ENCODE results near the gene PCP4L1. TPM values are rescaled to one million over a fixed set of nuclear protein-coding genes. Genes with fewer than 3 reads are reported as not detected.

The PCP4L1 gene
- total and polyA plus RNA-seq, 2 donors (not counting 1 experiment from before 2014, with no cell fraction given) = not detected

DNA sequence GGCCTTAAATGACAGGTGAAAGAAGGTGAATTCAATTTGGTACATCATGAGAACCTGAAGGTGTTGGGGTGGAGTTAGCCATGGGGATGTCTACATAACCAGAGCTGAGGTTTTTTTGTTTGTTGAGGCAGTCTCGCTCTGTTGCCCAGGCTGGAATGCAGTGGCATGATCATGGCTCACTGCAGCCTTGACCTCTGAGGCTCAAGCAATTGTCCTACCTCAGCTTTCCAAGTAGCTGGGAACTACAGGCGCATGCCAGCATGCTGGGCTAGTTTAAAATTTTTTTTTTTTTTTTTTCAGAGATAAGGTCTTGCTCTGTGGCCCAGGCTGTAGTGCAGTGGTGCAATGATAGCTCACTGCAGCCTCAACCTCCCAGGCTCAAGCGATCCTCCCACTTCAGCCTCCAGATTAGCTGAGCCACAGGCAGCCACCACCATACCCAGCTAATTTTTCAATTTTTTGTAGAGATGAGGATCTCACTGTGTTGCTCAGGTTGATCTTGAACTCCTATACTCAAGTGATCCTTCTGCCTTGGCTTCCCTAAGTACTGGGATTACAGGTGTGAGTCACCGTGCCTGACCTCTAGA is 53.1 kb downstream of the PCP4L1 start:
- ChIA-PET CTCF (no interaction called here), POLR2A (no interaction called here)
- Mint-ChIP-seq H3K4me1 (peaks cover 42% of the 10 kb centered on the region), H3K9me3 (ENCODE audit: insufficient read depth) (no peaks in the 10 kb centered on the region), H3K27me3 (no peaks in the 10 kb centered on the region), H3K27ac (peak overlapping the region; percentile 10), H3K4me3 (peak overlapping the region; percentile 37)
- TF ChIP-seq, protein P1, sequence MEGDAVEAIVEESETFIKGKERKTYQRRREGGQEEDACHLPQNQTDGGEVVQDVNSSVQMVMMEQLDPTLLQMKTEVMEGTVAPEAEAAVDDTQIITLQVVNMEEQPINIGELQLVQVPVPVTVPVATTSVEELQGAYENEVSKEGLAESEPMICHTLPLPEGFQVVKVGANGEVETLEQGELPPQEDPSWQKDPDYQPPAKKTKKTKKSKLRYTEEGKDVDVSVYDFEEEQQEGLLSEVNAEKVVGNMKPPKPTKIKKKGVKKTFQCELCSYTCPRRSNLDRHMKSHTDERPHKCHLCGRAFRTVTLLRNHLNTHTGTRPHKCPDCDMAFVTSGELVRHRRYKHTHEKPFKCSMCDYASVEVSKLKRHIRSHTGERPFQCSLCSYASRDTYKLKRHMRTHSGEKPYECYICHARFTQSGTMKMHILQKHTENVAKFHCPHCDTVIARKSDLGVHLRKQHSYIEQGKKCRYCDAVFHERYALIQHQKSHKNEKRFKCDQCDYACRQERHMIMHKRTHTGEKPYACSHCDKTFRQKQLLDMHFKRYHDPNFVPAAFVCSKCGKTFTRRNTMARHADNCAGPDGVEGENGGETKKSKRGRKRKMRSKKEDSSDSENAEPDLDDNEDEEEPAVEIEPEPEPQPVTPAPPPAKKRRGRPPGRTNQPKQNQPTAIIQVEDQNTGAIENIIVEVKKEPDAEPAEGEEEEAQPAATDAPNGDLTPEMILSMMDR (IDR thresholded peaks at IDR 0.05) = no peak
- no peak for TF ChIP-seq EZH2 (IDR thresholded peaks at IDR 0.05; ENCODE audit: borderline replicate concordance, insufficient read depth, low read depth, low read length, poor library complexity, severe bottlenecking)
- intact Hi-C loops (cut with micrococcal nuclease) = no loop called here
- ATAC-seq (ENCODE audit: low read depth) = no peak
- H3K9ac ChIP-seq (ENCODE audit: low read length) = no peak overlapping the region
- peaks cover 14 to 21% of the 10 kb centered on the region in 2 donors for H3K4me1 ChIP-seq (ENCODE audit: control insufficient read depth in 2 of 2, insufficient read depth in 2 of 2, low read length in 2 of 2)
- DNase-seq = no peak
- H3K4me3 ChIP-seq (ENCODE audit: control extremely low read depth in 1 of 5, extremely low read depth in 1 of 5, insufficient read depth in 1 of 5, low read depth in 2 of 5, low read length in 4 of 5) = no peak overlapping the region
- H3K27me3 ChIP-seq (replicated peaks in 1 of 4; ENCODE audit: control extremely low read depth in 1 of 4, control insufficient read depth in 3 of 4, insufficient read depth in 4 of 4, low read length in 3 of 4) = no peaks in the 10 kb centered on the region
- no peak overlapping the region for H3K27ac ChIP-seq (ENCODE audit: low read length in 2 of 2)
- H3K4me2 ChIP-seq (replicated peaks; ENCODE audit: low read depth, low read length, poor library complexity, severe bottlenecking) = no peak overlapping the region
- H2AFZ ChIP-seq (ENCODE audit: insufficient read depth, low read depth, low read length, poor library complexity, severe bottlenecking) = no peak overlapping the region
- H3K36me3 ChIP-seq (replicated peaks in 1 of 2; ENCODE audit: control extremely low read depth in 1 of 2, control insufficient read depth in 1 of 2, extremely low read depth in 1 of 2, insufficient read depth in 2 of 2, low read length in 1 of 2) = no peaks in the 10 kb centered on the region
- peaks cover 17% of the 10 kb centered on the region for H3K79me2 ChIP-seq (ENCODE audit: control insufficient read depth, insufficient read depth, low read length)
- WGBS (ENCODE audit: insufficient coverage) = 100% methylated on average over 1 of the region's 4 CpGs
- no peaks in the 10 kb centered on the region for H4K20me1 ChIP-seq (ENCODE audit: control insufficient read depth, insufficient read depth, low read length, poor library complexity, severe bottlenecking)
- H3K9me3 ChIP-seq (ENCODE audit: control extremely low read depth in 1 of 3, control insufficient read depth in 2 of 3, insufficient read depth in 1 of 3, low read length in 2 of 3) = no peaks in the 10 kb centered on the region

DNA sequence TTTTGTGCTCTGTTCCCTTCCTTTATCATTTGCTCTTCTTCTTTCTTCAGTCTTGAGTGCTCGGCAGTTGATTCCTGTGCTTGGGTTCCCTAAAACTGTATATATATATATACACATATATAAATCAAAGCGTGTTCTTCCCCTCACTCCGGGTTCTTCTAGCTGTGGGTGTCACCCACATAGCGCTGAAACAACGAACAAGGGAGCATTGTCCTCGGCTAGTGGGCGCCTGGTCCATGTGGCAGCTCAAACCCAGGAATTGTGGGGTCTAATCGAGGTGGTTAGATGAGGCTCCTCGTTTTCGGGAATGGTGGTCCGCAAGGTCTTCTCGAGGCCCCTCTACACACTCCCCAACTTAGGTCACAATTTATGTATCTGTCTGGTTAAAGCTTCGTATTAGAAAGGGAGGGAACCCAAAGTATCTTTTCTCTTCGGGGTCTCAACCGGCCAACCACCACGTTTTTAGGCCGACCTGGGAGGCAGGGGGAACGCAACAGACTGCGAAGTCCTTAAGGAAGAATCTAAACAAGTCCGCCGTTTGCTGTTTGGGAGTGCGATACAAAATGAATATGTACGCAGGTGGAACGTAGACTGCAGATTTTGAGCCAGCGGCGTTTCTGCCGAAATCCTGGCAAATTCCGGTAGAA is 55.1 kb downstream of the PCP4L1 start:
- Histone ChIP-seq H3K27ac (ENCODE audit: low read length in 2 of 2) (peak overlapping the region; percentile 88 to 97), H3K27me3 (replicated peaks in 1 of 4; ENCODE audit: control extremely low read depth in 1 of 4, control insufficient read depth in 3 of 4, insufficient read depth in 4 of 4, low read length in 3 of 4) (no peaks in the 10 kb centered on the region), H3K4me2 (replicated peaks; ENCODE audit: low read depth, low read length, poor library complexity, severe bottlenecking) (peak overlapping the region; percentile 94), H3K4me3 (ENCODE audit: control extremely low read depth in 1 of 5, extremely low read depth in 1 of 5, insufficient read depth in 1 of 5, low read depth in 2 of 5, low read length in 4 of 5) (peak overlapping the region; percentile 87 to 97 (median 94)), H3K79me2 (ENCODE audit: control insufficient read depth, insufficient read depth, low read length) (peaks cover 25% of the 10 kb centered on the region), H3K9me3 (ENCODE audit: control extremely low read depth in 1 of 3, control insufficient read depth in 2 of 3, insufficient read depth in 1 of 3, low read length in 2 of 3) (no peaks in the 10 kb centered on the region), H3K36me3 (replicated peaks in 1 of 2; ENCODE audit: control extremely low read depth in 1 of 2, control insufficient read depth in 1 of 2, extremely low read depth in 1 of 2, insufficient read depth in 2 of 2, low read length in 1 of 2) (peaks cover 0 to 4% of the 10 kb centered on the region in 2 experiments), H3K4me1 (ENCODE audit: control insufficient read depth in 2 of 2, insufficient read depth in 2 of 2, low read length in 2 of 2) (peaks cover 8 to 15% of the 10 kb centered on the region in 2 donors), H2AFZ (ENCODE audit: insufficient read depth, low read depth, low read length, poor library complexity, severe bottlenecking) (peak overlapping the region; percentile 93), H3K9ac (ENCODE audit: low read length) (peak overlapping the region; percentile 91), H4K20me1 (ENCODE audit: control insufficient read depth, insufficient read depth, low read length, poor library complexity, severe bottlenecking) (no peaks in the 10 kb centered on the region)
- Mint-ChIP-seq H3K4me1 (peaks cover 26% of the 10 kb centered on the region), H3K27ac (peak overlapping the region; percentile 93), H3K9me3 (ENCODE audit: insufficient read depth) (no peaks in the 10 kb centered on the region), H3K27me3 (no peaks in the 10 kb centered on the region), H3K4me3 (peak overlapping the region; percentile 90)
- POLR2A ChIA-PET = interaction anchor here (0.7 to 1.8 kb wide), 3 partner anchors 8 to 88 kb away, joined by 3 to 7 read pairs (median 6); partner anchors contain the start of gene TOMM40L
- CTCF ChIA-PET = interaction anchor here (1.5 to 2.7 kb wide), 3 partner anchors 23 to 88 kb away, joined by 7 to 10 read pairs (median 9); partner anchors contain the start of gene TOMM40L
- WGBS (ENCODE audit: insufficient coverage) = 23% methylated on average over 21 of the region's 28 CpGs
- TF ChIP-seq, protein P1 (IDR thresholded peaks at IDR 0.05) = no peak
- TF ChIP-seq EZH2 (IDR thresholded peaks at IDR 0.05; ENCODE audit: borderline replicate concordance, insufficient read depth, low read depth, low read length, poor library complexity, severe bottlenecking) = no peak
- intact Hi-C loops (cut with micrococcal nuclease) = loop anchor here (1.0 to 2.0 kb wide), 4 partner anchors 7 to 127 kb away; partner anchors contain the start of genes CFAP126 and TOMM40L
- ATAC-seq (ENCODE audit: low read depth) = no peak
- no peak for DNase-seq

Measured in B cell (primary cell).